ENCODE results near the gene LCMT1.
A peak's percentile ranks its signal among the peaks of the same experiment; 100 is the strongest.

The LCMT1 gene

DNA sequence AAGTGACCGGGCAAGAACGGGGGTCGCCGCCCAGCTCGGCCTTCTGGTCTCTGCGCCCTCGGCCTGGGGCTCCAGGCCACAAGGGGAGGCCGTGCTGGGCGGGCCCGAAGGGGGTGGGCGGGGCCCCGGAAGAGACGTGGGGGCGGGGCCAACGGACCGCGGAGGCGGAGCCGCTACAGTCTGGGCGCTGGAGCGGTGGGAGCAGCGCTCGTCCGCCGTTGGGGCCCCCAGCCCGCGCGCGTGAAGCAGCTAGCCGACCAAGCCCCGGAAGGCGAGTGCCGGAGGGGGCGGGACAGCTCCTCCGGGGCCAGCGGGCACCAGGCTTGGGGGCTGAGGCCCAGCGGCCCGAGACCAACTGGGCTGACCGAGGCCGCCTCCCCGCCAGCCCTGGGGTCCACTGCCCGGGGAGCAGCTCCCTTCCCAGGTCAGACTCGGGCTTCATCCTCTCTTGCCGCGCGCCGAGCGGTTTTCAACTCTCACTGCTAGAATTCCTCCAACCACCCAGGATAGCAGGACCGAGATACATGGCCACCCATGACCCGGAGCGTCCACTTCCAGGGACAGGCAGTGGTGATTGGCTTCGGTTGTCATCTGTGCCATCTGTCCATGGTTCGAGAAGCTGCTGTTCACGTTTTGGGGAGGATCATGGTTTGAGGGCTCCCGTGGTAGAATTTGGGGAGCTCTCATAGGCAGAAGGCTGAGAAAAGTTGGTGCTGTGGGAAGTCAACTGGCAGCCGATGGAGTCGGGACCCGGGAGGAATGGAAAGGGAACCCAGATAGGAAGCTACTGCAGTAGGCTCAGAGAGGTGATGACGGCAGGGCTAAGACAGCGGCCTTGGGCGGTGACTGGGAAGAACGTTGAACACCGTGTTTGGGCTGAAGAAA, 44.6 kb upstream of the LCMT1 start:
- peak; percentile 79 for DNase-seq (ENCODE audit: insufficient read length, low spot score)
- no peak for FAIRE-seq
- no peak for TF ChIP-seq CTCF (IDR thresholded peaks at IDR 0.05; ENCODE audit: insufficient read depth, missing control alignments)

DNA sequence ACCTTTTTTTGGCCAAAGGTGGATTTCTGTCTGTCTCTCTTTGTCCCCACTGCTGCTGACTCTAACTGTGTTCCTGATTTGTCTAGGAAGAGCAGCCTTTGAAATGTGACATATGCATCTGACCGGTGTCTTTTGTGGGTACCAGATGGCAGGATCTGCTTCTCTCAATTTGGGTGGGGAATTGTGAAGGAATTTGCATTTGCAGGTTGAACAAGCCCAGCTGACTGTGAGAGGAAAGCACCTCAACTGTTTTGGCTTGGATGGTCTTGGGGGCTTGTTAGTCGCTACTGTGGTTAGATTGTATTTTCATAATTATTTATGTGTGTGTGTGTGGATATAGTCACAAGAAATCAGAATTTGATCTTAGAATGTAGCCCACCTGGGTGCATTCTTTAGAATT, 37.7 kb upstream of the LCMT1 start:
- no peak for FAIRE-seq
- DNase-seq (ENCODE audit: insufficient read length, low spot score): no peak
- TF ChIP-seq CTCF (IDR thresholded peaks at IDR 0.05; ENCODE audit: insufficient read depth, missing control alignments): no peak

- TF ChIP-seq CTCF (IDR thresholded peaks at IDR 0.05; ENCODE audit: insufficient read depth, missing control alignments): no peak
- FAIRE-seq (no peak), DNase-seq (ENCODE audit: insufficient read length, low spot score) (no peak)
These were observed 33.1 kb upstream of the LCMT1 start for GRCh38 chr16:25078386-25078978.

GRCh38 chr16:25079637-25080378, 31.7 kb upstream of the LCMT1 start:
- no peak for DNase-seq (ENCODE audit: insufficient read length, low spot score)
- no peak for FAIRE-seq
- TF ChIP-seq CTCF (IDR thresholded peaks at IDR 0.05; ENCODE audit: insufficient read depth, missing control alignments): no peak

DNA sequence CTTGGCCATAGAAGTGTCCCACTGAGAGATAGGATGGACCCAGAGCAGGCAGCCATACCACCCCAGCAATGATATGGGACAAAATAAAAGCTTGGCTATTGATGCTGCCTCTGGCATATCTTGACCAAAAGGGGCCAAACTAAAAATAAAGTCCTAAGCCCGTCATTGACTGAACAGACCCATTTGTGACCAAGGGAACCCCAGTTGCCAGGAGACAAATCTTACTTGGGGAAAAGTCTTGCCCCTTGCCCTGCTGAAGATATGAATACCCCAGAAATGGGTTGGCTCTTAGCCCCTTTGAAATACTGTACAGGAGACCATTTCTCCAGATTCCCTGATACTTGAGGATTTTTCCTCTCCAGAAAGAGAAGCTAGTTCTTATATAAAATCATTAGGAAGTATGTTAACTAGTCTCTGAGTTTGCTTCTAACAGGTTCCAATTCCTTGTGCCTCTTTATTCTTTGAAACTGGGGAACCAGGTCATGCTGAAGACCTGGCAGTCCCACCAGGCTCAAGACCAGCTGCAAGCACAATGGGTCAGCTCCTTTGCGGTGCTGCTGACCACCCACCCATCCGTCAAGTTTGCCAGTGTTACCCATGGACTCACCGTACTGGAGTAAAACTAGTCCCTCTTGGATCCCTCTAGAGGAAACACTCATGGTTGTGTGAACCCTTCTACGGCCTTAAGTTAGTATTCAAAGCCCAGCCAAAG, 31.0 kb upstream of the LCMT1 start:
- DNase-seq (ENCODE audit: insufficient read length, low spot score) (no peak), FAIRE-seq (no peak)
- TF ChIP-seq CTCF (IDR thresholded peaks at IDR 0.05; ENCODE audit: insufficient read depth, missing control alignments): no peak

DNA sequence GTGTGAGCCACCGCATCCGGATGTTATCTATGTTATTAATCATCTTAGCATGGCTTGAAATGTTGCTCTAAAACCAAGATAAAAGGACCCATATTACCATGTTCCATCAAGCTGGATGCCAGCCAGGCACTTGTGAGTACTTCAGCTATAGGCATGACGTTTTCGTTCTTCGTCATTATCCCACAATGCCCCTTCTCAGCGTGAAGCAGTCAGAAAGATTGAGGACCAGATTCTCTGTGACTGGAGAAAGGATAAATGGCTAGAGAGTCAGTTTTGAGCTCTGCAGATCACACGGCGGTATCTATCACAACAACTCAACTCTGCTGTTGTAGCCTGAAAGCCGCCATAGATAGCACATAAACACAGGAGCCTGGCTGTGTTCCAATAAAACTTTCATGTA, 29.8 kb upstream of the LCMT1 start:
- TF ChIP-seq CTCF (IDR thresholded peaks at IDR 0.05; ENCODE audit: insufficient read depth, missing control alignments): no peak
- no peak for FAIRE-seq
- DNase-seq (ENCODE audit: insufficient read length, low spot score): no peak
